Measurements from ENCODE around the gene ITGB2. TPM values are rescaled to one million over a fixed set of nuclear protein-coding genes. Genes with fewer than 3 reads are reported as not detected.

The ITGB2 gene
- total RNA-seq, 1 experiment from 2014 or later: 0.19 TPM

DNA sequence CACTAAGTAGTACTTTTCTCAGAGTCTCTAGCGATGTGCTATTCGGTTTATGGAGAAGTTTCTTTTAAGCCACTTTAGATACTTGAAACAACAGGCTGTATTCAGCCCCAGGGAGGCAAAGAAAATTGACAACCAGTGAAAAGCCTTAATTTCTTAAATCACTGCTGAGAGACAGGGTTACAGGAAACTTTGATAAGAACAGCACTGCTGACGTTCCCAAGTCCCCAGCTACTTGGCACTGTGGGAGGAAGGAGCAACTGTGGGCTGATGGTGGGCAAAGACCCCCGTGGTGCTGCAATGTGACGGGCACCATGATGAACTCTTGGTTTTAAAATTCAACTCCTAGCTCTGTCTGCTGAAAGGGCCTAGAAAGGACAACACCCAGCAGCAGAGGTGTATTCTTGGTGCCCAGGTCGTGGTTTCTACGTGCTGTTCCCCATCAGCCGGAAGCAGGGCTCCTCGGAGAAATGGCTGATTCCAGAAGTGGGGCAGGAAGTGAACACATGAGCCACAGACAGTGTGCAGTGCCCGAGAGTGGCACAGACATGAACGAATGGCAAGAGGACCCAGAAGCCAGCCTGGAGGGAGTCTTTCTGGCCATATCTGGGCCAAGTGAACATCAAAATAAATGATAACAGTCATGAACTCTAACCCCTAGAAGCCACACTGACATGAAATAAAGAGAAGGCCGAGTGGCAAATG is 52.5 kb downstream of the ITGB2 start:
- no peak for DNase-seq (ENCODE audit: low spot score)

GRCh38 chr21:44867464-44867863 is 53.2 kb downstream of the ITGB2 start:
- no peak for DNase-seq (ENCODE audit: low spot score)

- peak; percentile 43 for DNase-seq (ENCODE audit: low spot score)
Observed at GRCh38 chr21:44866780-44867179, 53.9 kb downstream of the ITGB2 start.

- DNase-seq (ENCODE audit: low spot score): no peak
Observed at GRCh38 chr21:44865561-44866280, 55.0 kb downstream of the ITGB2 start.

DNA sequence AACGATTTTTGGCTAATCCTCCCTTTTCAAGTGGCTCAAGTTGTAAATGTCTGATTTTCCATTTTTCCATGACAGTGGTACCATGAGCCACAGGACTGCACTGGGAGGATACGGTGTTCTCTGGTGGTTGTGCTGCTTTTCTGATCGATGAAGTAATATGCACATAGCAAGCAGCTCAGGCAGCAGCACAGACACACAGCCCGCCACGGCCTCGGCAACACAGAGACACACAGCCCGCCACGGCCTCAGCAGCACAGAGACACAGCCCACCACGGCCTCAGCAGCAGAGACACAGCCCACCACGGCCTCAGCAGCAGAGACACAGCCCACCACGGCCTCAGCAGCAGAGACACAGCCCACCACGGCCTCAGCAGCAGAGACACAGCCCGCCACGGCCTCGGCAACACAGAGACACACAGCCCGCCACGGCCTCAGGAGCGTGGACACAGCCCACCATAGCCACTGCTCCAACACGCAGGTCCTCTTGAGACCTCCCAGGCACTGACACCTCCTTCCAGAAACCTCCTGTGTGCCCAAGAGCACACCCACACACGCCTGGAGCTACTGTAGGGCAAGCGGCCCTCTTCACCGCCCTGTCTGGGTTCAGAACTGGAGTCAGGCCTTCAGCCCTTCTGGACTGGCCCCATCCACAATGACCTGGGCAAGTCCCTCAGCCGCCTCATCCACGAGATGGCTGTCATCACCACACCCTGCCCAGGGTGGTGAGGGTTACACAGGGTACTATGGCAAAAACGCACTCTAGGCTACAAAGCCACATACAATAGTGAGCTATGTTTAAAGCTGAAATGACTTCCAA is 57.6 kb downstream of the ITGB2 start:
- no peak for DNase-seq (ENCODE audit: low spot score)

DNA sequence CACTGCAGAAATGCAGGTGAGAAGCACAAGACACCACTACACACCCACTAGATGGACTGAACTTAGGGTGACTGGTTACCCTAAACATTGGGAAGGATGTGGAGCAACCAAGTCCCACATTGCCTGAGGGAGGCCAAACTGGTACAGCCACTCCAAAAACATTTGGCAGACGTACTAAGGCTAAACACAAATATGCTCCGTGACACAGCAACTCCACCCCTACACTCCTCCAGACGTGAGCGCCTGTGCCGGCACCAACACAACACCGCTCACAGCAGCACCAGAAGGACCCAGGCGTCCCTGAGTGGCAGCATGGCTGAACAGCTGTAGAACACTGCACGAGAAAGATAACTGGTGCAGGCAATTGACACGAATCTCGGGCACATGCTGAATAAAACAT is 61.9 kb downstream of the ITGB2 start:
- DNase-seq (ENCODE audit: low spot score): no peak

DNA sequence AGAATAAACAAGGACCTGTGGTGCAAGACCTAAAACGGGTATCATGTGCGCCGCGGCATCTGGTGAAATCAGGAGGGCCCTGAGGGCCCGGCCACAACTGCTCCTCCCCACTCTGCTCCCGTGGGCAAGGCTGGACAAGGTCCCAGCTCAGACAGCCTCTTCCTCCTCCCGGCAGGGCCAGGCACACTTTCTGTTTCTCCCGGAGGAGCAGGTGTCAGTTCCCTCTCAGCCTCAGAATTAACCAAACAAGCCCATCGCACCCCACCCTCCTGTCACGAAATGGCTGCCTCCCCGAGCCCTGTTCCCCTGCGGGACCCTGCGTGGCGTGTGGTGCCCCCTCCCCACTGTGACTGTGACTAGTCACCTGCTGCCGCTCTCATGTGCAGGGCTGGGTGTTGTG is 62.4 kb downstream of the ITGB2 start:
- DNase-seq (ENCODE audit: low spot score): no peak

- DNase-seq (ENCODE audit: low spot score): no peak
Observed at GRCh38 chr21:44857127-44857892, 63.4 kb downstream of the ITGB2 start.

DNA sequence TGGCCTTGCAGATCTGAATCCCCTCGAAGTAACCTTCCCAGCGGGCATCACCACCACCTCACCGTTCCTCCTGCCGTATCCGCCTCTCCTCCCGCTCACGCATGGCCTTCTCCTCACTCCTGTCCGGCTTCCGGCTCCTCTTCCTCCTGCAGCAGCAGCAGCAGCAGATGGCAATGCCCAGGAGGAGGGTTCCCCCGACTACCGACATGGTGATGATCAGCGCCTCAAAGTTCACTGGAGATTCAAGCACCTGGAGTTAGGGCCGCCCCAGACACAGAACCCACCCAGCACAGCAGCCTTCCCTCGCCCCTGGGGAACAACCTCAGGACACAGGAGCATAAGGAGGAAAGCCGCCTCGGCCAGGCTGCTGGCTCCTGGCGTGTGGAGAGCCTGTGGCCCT is 64.6 kb downstream of the ITGB2 start:
- DNase-seq (ENCODE audit: low spot score): no peak

GRCh38 chr21:44855572-44855971 is 65.1 kb downstream of the ITGB2 start:
- no peak for DNase-seq (ENCODE audit: low spot score)

DNA sequence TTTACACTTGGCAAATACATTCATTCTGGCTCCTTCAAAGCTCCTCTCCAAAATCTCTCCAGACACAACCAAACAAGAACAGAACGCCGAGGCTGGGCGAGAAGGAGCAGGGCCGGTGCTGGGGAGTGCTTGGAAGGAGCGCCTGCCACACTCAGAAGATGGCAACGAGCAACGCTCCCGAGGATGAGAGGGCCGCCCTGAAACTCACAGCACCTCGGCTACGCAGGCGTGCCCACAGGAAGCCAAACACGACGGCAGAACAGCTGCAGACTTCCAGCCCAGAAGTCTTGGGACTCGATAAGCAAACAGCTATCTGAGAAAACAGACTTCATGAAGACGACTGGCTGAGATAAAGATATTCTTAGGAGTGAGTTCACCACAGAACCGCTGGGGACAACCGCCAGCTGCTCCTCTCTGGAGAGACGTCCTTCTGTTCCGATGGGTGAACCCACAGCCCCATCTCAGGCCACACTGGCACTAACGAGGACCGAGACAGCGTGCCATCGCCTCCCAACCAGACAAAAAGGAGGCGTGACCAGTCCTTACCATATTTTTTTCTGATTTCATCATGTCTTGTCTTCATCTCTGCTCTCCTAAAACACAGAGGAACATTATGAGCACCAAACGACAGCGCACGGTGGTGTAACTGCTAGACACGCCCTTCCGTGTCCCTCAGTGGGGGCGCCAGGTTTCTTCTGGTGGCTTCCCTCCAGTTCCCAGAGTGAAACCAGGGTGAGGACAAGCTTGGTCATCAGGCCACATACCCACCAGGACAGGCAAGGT is 65.8 kb downstream of the ITGB2 start:
- no peak for DNase-seq (ENCODE audit: low spot score)

DNA sequence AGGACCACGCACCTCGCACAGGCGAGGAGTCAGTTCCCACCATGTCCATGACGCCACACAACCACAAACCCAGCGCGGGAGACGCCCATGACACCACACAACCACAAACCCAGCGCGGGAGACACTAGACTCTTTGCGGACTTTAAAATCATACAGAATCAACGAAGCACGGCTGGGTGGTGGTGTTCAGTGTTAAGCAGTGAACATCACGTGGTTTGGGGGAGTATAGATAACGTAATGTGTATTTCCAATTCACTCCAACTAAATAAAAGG is 66.4 kb downstream of the ITGB2 start:
- DNase-seq (ENCODE audit: low spot score): no peak

- DNase-seq (ENCODE audit: low spot score): no peak
Observed at GRCh38 chr21:44853601-44854390, 66.9 kb downstream of the ITGB2 start.

DNA sequence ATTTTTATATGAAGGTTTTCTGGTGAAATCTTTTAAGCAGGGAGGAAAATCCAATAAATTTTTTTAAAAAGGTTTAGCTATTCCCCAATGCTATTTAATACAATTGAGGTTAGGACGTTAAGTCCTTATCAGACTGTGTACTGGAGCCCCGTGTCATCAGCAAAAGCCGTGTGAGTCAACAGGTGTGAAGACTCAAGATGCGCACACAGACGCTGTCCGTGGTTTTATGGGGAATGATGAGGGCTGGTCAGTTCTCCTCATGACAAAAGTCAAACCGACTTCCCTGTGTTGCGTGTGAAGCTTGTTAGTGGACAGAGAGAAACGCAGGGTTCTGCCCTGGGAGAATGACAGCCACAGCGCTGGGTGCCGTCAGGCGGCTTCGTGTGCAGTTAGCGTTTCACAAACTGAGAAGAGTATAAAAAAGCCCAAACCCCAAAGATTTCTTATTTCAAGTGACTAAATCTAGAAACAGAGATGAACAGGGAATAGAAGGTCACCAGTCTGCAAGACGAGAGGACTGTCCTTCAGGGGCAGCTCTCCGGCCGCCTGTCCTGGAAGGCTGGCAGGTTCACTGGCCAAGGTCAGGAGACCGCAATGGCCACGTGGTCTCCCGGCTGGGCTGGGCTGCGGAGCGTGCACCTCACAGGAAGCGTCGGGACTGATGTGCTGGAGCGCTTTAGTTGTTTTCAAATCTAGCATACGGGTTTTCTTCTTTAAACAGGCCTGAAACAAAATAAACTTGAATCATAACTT is 69.6 kb downstream of the ITGB2 start:
- no peak for DNase-seq (ENCODE audit: low spot score)

DNA sequence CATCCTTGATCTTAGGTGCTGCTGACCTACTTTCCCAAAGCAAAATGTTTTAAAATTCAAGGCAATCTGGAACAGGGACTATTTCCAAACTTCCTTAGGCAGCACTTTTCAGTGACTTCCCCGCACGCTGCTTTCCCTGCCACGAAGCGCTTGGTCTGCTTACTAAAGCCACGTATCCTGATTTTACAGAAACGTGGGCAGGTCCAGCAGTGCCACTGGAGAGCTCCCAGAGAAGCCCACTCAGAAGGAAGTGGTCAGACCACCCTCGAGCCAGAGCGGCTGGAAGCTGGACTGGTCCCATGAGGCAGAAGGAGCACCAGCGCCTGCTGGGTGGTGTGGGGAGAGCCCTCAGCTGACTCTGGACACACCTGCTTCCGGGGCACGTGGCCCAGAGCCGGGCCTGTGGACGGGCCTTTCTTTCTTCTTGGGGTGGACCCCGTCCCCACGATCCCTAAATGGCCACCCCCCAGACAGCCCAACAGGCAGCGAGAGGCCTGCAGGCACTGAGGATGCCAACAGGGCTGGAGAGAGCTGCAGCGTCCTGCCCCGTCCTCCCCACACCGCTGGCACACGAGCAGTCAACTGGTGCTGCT is 70.4 kb downstream of the ITGB2 start:
- DNase-seq (ENCODE audit: low spot score): no peak

GRCh38 chr21:44849616-44850130 is 71.0 kb downstream of the ITGB2 start:
- no peak for DNase-seq (ENCODE audit: low spot score)

- no peak for DNase-seq (ENCODE audit: low spot score)
Observed at GRCh38 chr21:44848821-44849521, 71.7 kb downstream of the ITGB2 start.

DNA sequence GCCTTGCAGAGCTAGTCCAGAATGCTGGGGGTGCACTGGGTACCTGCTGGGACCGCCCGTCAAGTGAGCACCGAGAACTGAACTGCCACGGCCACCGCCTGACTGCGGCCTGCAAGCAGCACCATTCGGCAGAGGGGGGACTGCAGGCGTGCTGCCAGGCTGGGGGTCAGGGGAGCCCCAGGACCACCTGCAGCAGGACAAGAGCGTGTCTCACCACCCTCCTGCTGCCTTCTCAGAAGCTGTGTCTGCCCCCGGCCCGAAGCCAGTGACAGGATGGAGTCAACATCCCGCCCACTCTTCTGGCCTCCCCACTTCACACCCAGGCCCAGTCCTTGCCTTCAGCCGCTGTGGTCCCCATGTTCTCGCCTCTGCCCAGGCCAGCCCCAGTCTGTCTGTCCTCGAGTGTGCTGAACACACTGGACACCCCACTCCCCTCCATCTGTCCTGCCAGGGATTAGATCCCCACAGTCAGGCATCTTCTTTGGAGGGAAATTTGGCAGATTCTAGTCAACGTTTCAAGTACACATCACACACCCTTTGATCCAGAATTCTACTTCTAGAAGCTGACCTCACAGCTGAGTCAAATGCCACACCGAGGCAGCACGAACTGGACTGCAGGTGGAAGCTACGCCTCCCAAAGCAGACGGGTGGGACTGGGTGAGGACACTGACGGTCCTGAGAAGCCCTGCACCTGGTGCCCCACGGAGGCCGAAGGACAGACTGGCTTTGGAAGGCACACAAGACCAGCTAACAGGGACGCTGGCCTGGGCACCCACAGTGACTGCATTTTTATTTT is 73.2 kb downstream of the ITGB2 start:
- DNase-seq (ENCODE audit: low spot score): no peak

Measured in A172 (cell line).